Thymus (tissue), 11 donors: ENCODE results near the gene NRN1L. TPM values are rescaled to one million over a fixed set of nuclear protein-coding genes. Genes with fewer than 3 reads are reported as not detected.

Experiments
- DNase-seq, 9 donors: peaks; one replicate each; pipeline ENCODE4 v3.0.0-alpha.2; 2013; ENCODE audit warnings: low spot score in 9 of 9, low read depth in 6 of 9, missing footprints in 1 of 9
- H3K27ac ChIP-seq, 2 donors: one replicate each; pipeline ENCODE4 v1.5.1; 2013; ENCODE audit warnings: control low read depth in 1 of 2, low read depth in 1 of 2, low read length in 1 of 2, mild to moderate bottlenecking in 1 of 2, moderate library complexity in 1 of 2
- H3K27me3 ChIP-seq, 2 donors: one replicate each; pipeline ENCODE4 v1.5.1; 2013; ENCODE audit warnings: low read length in 1 of 2; ENCODE audit not compliant: control insufficient read depth in 2 of 2, insufficient read depth in 1 of 2
- H3K36me3 ChIP-seq, 2 donors: one replicate each; pipeline ENCODE4 v1.5.1; 2013; ENCODE audit warnings: low read length in 1 of 2, mild to moderate bottlenecking in 1 of 2, moderate library complexity in 1 of 2; ENCODE audit not compliant: control insufficient read depth in 2 of 2, insufficient read depth in 2 of 2
- H3K4me1 ChIP-seq, 2 donors: one replicate each; pipeline ENCODE4 v1.5.1; 2013; ENCODE audit warnings: low read length in 2 of 2; ENCODE audit not compliant: control insufficient read depth in 2 of 2, insufficient read depth in 2 of 2
- H3K4me3 ChIP-seq, 2 donors: one replicate each; pipeline ENCODE4 v1.5.1; 2013; ENCODE audit warnings: low read length in 2 of 2, control low read depth in 1 of 2, mild to moderate bottlenecking in 1 of 2
- H3K9me3 ChIP-seq, 2 donors: one replicate each; pipeline ENCODE4 v1.5.1; 2013; ENCODE audit warnings: low read length in 1 of 2, mild to moderate bottlenecking in 1 of 2; ENCODE audit not compliant: control insufficient read depth in 2 of 2, insufficient read depth in 1 of 2
- WGBS: extraction: QIAGEN DNeasy Blood & Tissue Kit; methylation state at CpG from one replicate; pipeline ENCODE4 v1.1.7; 2013; 5-methylcytosine and 5-hydroxymethylcytosine counted together
- polyA plus RNA-seq: library from polyadenylated mRNA; stranded (reverse); fragments of 200-250 nt; gene quantifications from one replicate; pipeline ENCODE4 v1.2.3, GENCODE V29; 2013
- total RNA-seq: library from RNA; stranded (reverse); fragments of 120-200 nt; gene quantifications from one replicate; pipeline ENCODE4 v1.2.4, GENCODE V29; 2013
- donor health status: healthy.

Gene NRN1L
- total and polyA plus RNA-seq, 2 donors = 0.28 to 5.6 TPM

GRCh38 chr16:67868290-67868689 is 16.4 kb upstream of the NRN1L start:
- Histone ChIP-seq H3K36me3 (peaks cover 38 to 66% of the 10 kb centered on the region in 2 donors), H3K27me3 (no peaks in the 10 kb centered on the region)
- WGBS = 98% methylated on average over 6 of the region's 6 CpGs

GRCh38 chr16:67869653-67870052 is 15.0 kb upstream of the NRN1L start:
- peaks cover 36 to 64% of the 10 kb centered on the region in 2 donors for H3K36me3 ChIP-seq
- no peak overlapping the region for H3K4me3 ChIP-seq
- H3K27me3 ChIP-seq = no peaks in the 10 kb centered on the region
- 97% methylated on average over 7 of the region's 7 CpGs for WGBS
- H3K27ac ChIP-seq = no peak overlapping the region
- peaks cover 12 to 21% of the 10 kb centered on the region in 2 donors for H3K4me1 ChIP-seq
- H3K9me3 ChIP-seq = no peaks in the 10 kb centered on the region
- no peak for DNase-seq

More at GRCh38 chr16:67868290-67868689, 16.4 kb upstream of the NRN1L start:
- peaks cover 4 to 10% of the 10 kb centered on the region in 2 donors for H3K4me1 ChIP-seq
- no peak overlapping the region for H3K27ac ChIP-seq
- no peaks in the 10 kb centered on the region for H3K9me3 ChIP-seq
- no peak overlapping the region for H3K4me3 ChIP-seq
- DNase-seq = no peak

GRCh38 chr16:67871256-67871655 is 13.4 kb upstream of the NRN1L start:
- Histone ChIP-seq H3K36me3 (peaks cover 35 to 65% of the 10 kb centered on the region in 2 donors), H3K4me1 (peaks cover 13 to 22% of the 10 kb centered on the region in 2 donors), H3K27ac (no peak overlapping the region), H3K9me3 (no peaks in the 10 kb centered on the region), H3K27me3 (no peaks in the 10 kb centered on the region), H3K4me3 (no peak overlapping the region)
- WGBS = 93% methylated on average over 3 of the region's 3 CpGs
- no peak for DNase-seq

DNA sequence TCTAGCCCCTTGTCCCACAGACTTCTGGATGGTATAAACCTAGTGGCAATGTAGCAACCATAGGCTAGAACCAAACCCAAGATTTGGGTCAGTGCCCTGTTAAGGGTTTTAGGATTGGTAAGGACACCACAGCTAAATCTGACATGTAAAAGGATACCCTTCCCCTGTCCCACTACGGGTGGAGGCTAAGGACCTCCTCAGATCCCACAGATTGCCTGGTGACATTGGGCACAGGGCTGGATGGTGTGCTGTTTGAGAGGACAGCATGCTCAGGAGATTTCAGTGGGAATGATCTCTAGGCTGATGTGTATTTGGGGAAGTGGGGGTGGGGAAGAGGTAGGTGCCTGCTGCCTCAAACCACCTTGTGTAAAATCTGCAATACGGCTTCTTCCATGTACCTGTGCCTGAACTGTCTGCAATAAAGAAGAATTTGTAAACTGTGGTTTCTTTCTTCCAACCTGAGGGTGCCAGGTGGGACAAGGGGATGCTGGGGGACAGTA is 12.5 kb upstream of the NRN1L start:
- peak in 1 of 9 donors; percentile 9 for DNase-seq
- Histone ChIP-seq H3K4me3 (peak overlapping the region; percentile 86 to 89), H3K36me3 (peaks cover 44 to 67% of the 10 kb centered on the region in 2 donors), H3K4me1 (peaks cover 13 to 22% of the 10 kb centered on the region in 2 donors), H3K27ac (peak overlapping the region; percentile 59 to 83), H3K9me3 (no peaks in the 10 kb centered on the region), H3K27me3 (no peaks in the 10 kb centered on the region)
- 69% methylated on average over 2 of the region's 2 CpGs for WGBS

DNA sequence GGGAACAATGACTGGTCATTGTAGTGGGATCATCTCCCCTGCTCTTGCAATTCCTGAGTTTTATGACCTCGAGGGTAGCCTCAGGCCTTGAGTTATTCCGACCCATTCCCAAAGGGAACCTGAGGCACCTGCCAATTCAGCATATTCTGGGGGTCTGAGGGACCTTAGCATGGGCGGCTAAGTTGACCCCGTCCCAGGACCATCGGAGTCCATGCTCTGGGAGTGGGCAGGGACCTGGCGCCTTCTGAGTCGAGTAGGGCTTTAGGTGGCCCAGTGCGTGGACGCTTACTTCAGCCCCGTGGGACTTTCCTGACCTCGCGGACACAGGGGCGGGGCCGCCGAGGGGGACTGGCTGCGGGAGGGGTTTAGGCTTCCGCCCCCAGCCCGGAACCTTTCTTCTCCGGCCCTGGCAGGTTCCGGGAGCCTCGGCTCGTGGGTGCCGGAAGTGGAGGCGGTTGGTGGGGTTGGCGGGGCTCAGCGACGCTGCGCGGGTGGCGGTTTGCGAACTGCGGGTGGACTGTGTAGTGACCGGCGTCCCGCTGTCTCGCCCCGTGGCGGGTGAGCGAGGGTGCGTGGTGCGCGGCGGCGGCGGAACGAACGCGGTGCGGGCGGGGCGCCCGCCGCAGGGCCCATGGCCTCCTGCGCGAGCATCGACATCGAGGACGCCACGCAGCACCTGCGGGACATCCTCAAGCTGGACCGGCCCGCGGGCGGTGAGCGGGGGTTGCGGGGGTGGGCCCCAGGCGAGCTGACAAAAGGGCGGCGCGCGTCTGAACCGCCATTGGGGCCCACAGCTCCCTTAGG is 11.9 kb upstream of the NRN1L start, which contains the start of gene EDC4:
EDC4 (plus strand) TSS at position 422 of the 804 bp plus-strand sequence; CDS start at position 632, 210 bp downstream.
- peak within 1 kb of the TSS; percentile 59 to 83 for H3K27ac ChIP-seq
- H3K27me3 ChIP-seq = no peaks in the 10 kb centered on the region
- H3K4me1 ChIP-seq = peaks cover 13 to 22% of the 10 kb centered on the region in 2 donors
- peak within 1 kb of the TSS; percentile 86 to 89 for H3K4me3 ChIP-seq
- H3K9me3 ChIP-seq = peaks cover 0 to 4% of the 10 kb centered on the region in 2 donors
- peak in 7 of 9 donors; percentile 62 to 92 (median 80) for DNase-seq
- 3% methylated on average over 72 of the region's 72 CpGs for WGBS
- peaks cover 47 to 67% of the 10 kb centered on the region in 2 donors for H3K36me3 ChIP-seq

DNA sequence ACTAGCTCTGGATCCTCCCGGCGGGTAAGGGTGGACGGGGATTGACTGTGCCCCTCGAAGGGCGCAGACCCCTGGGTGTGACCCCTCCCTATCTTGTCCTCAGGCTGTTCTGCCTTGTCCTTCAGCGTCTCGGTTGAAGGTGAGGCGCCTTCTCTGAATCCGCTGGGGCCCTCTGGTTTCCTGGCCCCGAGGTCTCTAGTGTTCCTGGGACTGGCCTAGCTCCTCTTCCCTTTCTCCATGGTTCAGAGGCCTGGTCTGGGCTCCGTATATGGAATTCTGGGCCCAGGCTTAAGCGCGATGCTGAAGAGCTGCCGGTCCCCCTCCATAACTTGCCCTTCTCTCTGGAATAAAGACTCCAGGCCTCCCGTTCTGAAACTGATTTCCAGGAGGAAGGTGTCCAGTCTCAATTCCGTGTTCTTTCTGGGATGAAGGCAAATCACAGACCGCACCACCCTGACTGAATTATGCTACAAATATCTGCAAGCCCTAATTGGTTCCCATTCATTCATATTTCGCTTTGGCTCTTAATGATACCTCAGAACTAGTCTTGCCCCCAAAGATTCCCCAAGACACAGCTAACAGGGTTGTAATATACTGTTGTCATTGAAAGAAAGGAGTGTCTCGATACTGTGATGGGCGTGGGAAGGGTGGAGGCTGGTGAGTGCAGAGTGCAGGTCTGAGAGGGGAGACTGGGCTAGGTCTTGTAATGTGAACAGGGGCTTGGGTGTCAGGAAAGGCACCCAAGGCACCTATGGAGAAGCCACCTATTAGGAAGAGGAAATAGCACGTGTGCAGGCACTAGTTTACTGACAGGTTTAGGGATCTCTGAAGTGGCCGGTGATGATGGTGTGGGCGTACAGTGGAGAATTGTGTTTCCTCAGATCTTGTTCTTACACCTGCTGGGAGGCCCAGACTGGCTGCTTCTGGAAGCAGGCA is 11.0 kb upstream of the NRN1L start:
- Histone ChIP-seq H3K9me3 (peaks cover 0 to 4% of the 10 kb centered on the region in 2 donors), H3K36me3 (peaks cover 49 to 67% of the 10 kb centered on the region in 2 donors), H3K27me3 (no peaks in the 10 kb centered on the region), H3K4me1 (peaks cover 13 to 22% of the 10 kb centered on the region in 2 donors), H3K4me3 (peak overlapping the region; percentile 86 to 89), H3K27ac (peak overlapping the region; percentile 10 to 76)
- WGBS = 16% methylated on average over 23 of the region's 23 CpGs
- DNase-seq = no peak

- 93% methylated on average over 3 of the region's 3 CpGs for WGBS
- Histone ChIP-seq H3K27ac (no peak overlapping the region), H3K36me3 (peaks cover 49 to 68% of the 10 kb centered on the region in 2 donors), H3K4me3 (peak overlapping the region in 1 of 2 donors; percentile 89), H3K4me1 (peaks cover 13 to 22% of the 10 kb centered on the region in 2 donors), H3K9me3 (peaks cover 0 to 5% of the 10 kb centered on the region in 2 donors), H3K27me3 (no peaks in the 10 kb centered on the region)
- no peak for DNase-seq
These were observed 10.3 kb upstream of the NRN1L start for GRCh38 chr16:67874372-67874771.

GRCh38 chr16:67877064-67877463 is 7.6 kb upstream of the NRN1L start:
- Histone ChIP-seq H3K27me3 (no peaks in the 10 kb centered on the region), H3K9me3 (peaks cover 0 to 9% of the 10 kb centered on the region in 2 donors), H3K4me3 (no peak overlapping the region), H3K4me1 (peaks cover 13 to 21% of the 10 kb centered on the region in 2 donors), H3K36me3 (peaks cover 64 to 75% of the 10 kb centered on the region in 2 donors), H3K27ac (no peak overlapping the region)
- 98% methylated on average over 11 of the region's 11 CpGs for WGBS
- no peak for DNase-seq
